HL-60 (cell line): ENCODE measurements around the gene LRMDA.

ENCODE experiments used
- DNase-seq, 2 experiments: peaks; one replicate each; pipeline ENCODE4 v3.0.0-alpha.2; 2010 to 2020; ENCODE audit warnings: low read depth in 1 of 2, low spot score in 1 of 2
- H3K27ac ChIP-seq: fragments of 250-450 bp; sonication (Bioruptor Pico); replicated peaks from 2 replicates; pipeline ENCODE4 v1.5.1; 2020; ENCODE audit warnings: mild to moderate bottlenecking, moderate library complexity
- H3K27me3 ChIP-seq: fragments of 250-450 bp; sonication (Bioruptor Pico); 2 replicates; pipeline ENCODE4 v1.5.1; 2021; ENCODE audit warnings: mild to moderate bottlenecking, moderate library complexity; ENCODE audit not compliant: insufficient read depth, poor library complexity, severe bottlenecking
- H3K4me3 ChIP-seq: replicated peaks from 2 replicates; pipeline ENCODE4 v1.5.1; 2011; ENCODE audit warnings: mild to moderate bottlenecking, control low read depth, low read length; ENCODE audit not compliant: insufficient read depth
- CTCF ChIP-seq: IDR thresholded peaks from one replicate; pipeline ENCODE4 v1.5.1; 2011; ENCODE audit warnings: low read length, control low read depth, inconsistent platforms; ENCODE audit not compliant: insufficient read depth
- GABPA ChIP-seq: IDR thresholded peaks from 2 replicates; pipeline ENCODE4 v1.6.1; 2012; ENCODE audit warnings: low read depth
- POLR2AphosphoS5 ChIP-seq: IDR thresholded peaks from 2 replicates; pipeline ENCODE4 v1.6.1; 2012; ENCODE audit warnings: low read depth
- REST ChIP-seq: IDR thresholded peaks from 2 replicates; pipeline ENCODE4 v1.6.1; 2012; ENCODE audit warnings: low read depth; ENCODE audit not compliant: insufficient replicate concordance
- SPI1 ChIP-seq: IDR thresholded peaks from 2 replicates; pipeline ENCODE4 v1.6.1; 2012; ENCODE audit warnings: low read depth, mild to moderate bottlenecking, borderline replicate concordance

LRMDA gene

GRCh38 chr10:75825661-75826060, 394.2 kb downstream of the LRMDA start:
- TF ChIP-seq POLR2AphosphoS5 (no peak), CTCF (no peak), REST (no peak), SPI1 (no peak), GABPA (no peak)
- Histone ChIP-seq H3K27me3 (no peaks in the 10 kb centered on the region), H3K4me3 (no peak overlapping the region), H3K27ac (no peak overlapping the region)
- DNase-seq, result no peak

- no peak overlapping the region for H3K27ac ChIP-seq
- TF ChIP-seq GABPA, result no peak
- no peak for TF ChIP-seq REST
- no peak for TF ChIP-seq SPI1
- TF ChIP-seq CTCF, result no peak
- no peak for TF ChIP-seq POLR2AphosphoS5
- no peak overlapping the region for H3K4me3 ChIP-seq
- H3K27me3 ChIP-seq, result no peaks in the 10 kb centered on the region
- no peak for DNase-seq
Measured at GRCh38 chr10:75826846-75827245, 395.4 kb downstream of the LRMDA start.

GRCh38 chr10:75827587-75828021, 396.2 kb downstream of the LRMDA start:
- DNase-seq, result no peak
- no peak overlapping the region for H3K27ac ChIP-seq
- TF ChIP-seq GABPA (no peak), REST (no peak), POLR2AphosphoS5 (no peak), SPI1 (no peak)
- H3K27me3 ChIP-seq, result no peaks in the 10 kb centered on the region
- no peak overlapping the region for H3K4me3 ChIP-seq

- TF ChIP-seq GABPA, result no peak
- TF ChIP-seq CTCF, result no peak
- TF ChIP-seq REST, result no peak
- no peak for TF ChIP-seq SPI1
- no peak for TF ChIP-seq POLR2AphosphoS5
- DNase-seq, result no peak
- H3K4me3 ChIP-seq, result no peak overlapping the region
- no peak overlapping the region for H3K27ac ChIP-seq
- H3K27me3 ChIP-seq, result no peaks in the 10 kb centered on the region
Measured at GRCh38 chr10:75828413-75828812, 397.0 kb downstream of the LRMDA start.
